K562 (cell line): ENCODE measurements around the gene RFWD3. TPM values are rescaled to one million over a fixed set of nuclear protein-coding genes. Genes with fewer than 3 reads are reported as not detected.
A peak's percentile ranks its signal among the peaks of the same experiment; 100 is the strongest.

ENCODE experiments used
- ETV5 ChIP-seq: sonication (generic); formaldehyde crosslinking; IDR thresholded peaks from 2 replicates; pipeline ENCODE4 v1.4.0; 2020; ENCODE audit warnings: low read depth, mild to moderate bottlenecking, missing genetic modification reagents
- FOSL1 ChIP-seq: fragments of 200-800 bp; sonication (Bioruptor generic); conservative IDR thresholded peaks from 2 replicates; pipeline ENCODE4 v1.6.1; 2016; ENCODE audit warnings: missing genetic modification characterization, missing compliant biosample characterization
- FOXJ3 ChIP-seq: sonication (generic); formaldehyde crosslinking; IDR thresholded peaks from 2 replicates; pipeline ENCODE4 v1.4.0; 2020; ENCODE audit warnings: mild to moderate bottlenecking, missing genetic modification reagents
- GTF2A2 ChIP-seq: IDR thresholded peaks from 2 replicates; pipeline ENCODE4 v1.6.1; 2016; ENCODE audit warnings: mild to moderate bottlenecking, missing genetic modification characterization, missing compliant biosample characterization
- KAT7 ChIP-seq: sonication (generic); formaldehyde crosslinking; IDR thresholded peaks from 2 replicates; pipeline ENCODE4 v1.8.0; 2022; ENCODE audit warnings: missing genetic modification reagents, mild to moderate bottlenecking, borderline replicate concordance
- KLF1 ChIP-seq: fragments of 450-650 bp; IDR thresholded peaks from 2 replicates; pipeline ENCODE4 v1.6.1; 2016; ENCODE audit warnings: missing genetic modification characterization, missing compliant biosample characterization
- MEIS2 ChIP-seq: fragments of 450-650 bp; IDR thresholded peaks from 2 replicates; pipeline ENCODE4 v1.6.1; 2014; ENCODE audit warnings: mild to moderate bottlenecking; ENCODE audit not compliant: partially characterized antibody
- RUNX1 ChIP-seq: sonication (generic); IDR thresholded peaks from 2 replicates; pipeline ENCODE4 v1.6.1; 2016; ENCODE audit warnings: antibody characterized with exemption, low read depth
- ZC3H4 ChIP-seq: sonication (generic); formaldehyde crosslinking; IDR thresholded peaks from 2 replicates; pipeline ENCODE4 v1.9.0; 2021; ENCODE audit warnings: missing genetic modification reagents, borderline replicate concordance
- ZNF124 ChIP-seq: sonication (generic); formaldehyde crosslinking; IDR thresholded peaks from 2 replicates; pipeline ENCODE4 v1.8.1; 2022; ENCODE audit warnings: missing genetic modification reagents
- ZNF133 ChIP-seq: fragments of 250-450 bp; sonication (Bioruptor Pico); IDR thresholded peaks from 2 replicates; pipeline ENCODE4 v1.4.0; 2020; ENCODE audit warnings: mild to moderate bottlenecking
- polyA plus RNA-seq, 8 experiments: library from polyadenylated mRNA; depleted of rRNA in 4 of 8; stranded (reverse) in 5 of 8; unstranded in 3 of 8; fragments of >200 nt; fragmentation: Nextera tagmentation in 2 of 8; fragmentation: Illumina TruSeq in 1 of 8; extraction: Ambion mirVana in 2 of 8; extraction: Trizol in 1 of 8; gene quantifications; 2 replicates each; pipeline versions ENCODE4 v1.2.1 to v1.2.3, GENCODE V29; 2011 to 2014; ENCODE audit warnings: inconsistent platforms in 1 of 8, missing spikeins in 1 of 8
- total RNA-seq, 7 experiments: library from RNA; depleted of rRNA in 6 of 7; stranded (reverse); fragments of >200 nt in 6 of 7; fragmentation: Illumina TruSeq in 2 of 7; extraction: Trizol in 2 of 7; gene quantifications; 2 replicates each; pipeline versions ENCODE4 v1.2.1 to v1.2.3, GENCODE V29; 2011 to 2021; ENCODE audit warnings: low replicate concordance in 1 of 7
- TF ChIP-seq, protein P1 (sequence below): fragments of 450-650 bp; formaldehyde crosslinking; IDR thresholded peaks from 2 replicates; pipeline ENCODE4 v1.4.0; 2020; ENCODE audit warnings: mild to moderate bottlenecking, moderate library complexity
- TF ChIP-seq, protein P2 (sequence below): fragments of 450-650 bp; IDR thresholded peaks from 2 replicates; pipeline ENCODE4 v1.6.1; 2018; ENCODE audit warnings: mild to moderate bottlenecking, low read depth; ENCODE audit not compliant: partially characterized antibody
- TF ChIP-seq, protein P3 (sequence below): fragments of 450-650 bp; formaldehyde crosslinking; IDR thresholded peaks from 2 replicates; pipeline ENCODE4 v1.4.0; 2020; ENCODE audit warnings: mild to moderate bottlenecking
- TF ChIP-seq, protein P4 (sequence below): fragments of 250-450 bp; sonication (Bioruptor Pico); IDR thresholded peaks from 2 replicates; pipeline ENCODE4 v1.4.0; 2020; ENCODE audit warnings: mild to moderate bottlenecking, moderate library complexity, borderline replicate concordance
- TF ChIP-seq, protein P5 (sequence below), 2 experiments: fragments of 450-650 bp in 1 of 2; sonication (generic) in 1 of 2; formaldehyde crosslinking; conservative IDR thresholded peaks; 2 replicates each; pipeline versions ENCODE4 v1.4.0 to v1.8.1; 2020 to 2022; ENCODE audit warnings: mild to moderate bottlenecking in 1 of 2, missing genetic modification reagents in 1 of 2
- TF ChIP-seq, protein P6 (sequence below): sonication (generic); formaldehyde crosslinking; IDR thresholded peaks from 2 replicates; pipeline ENCODE4 v1.8.0; 2022; ENCODE audit warnings: mild to moderate bottlenecking, missing genetic modification reagents, borderline replicate concordance

RFWD3 gene
- total and polyA plus RNA-seq, 9 of the 15 experiments (the other 6 are each of a cell fraction or from before 2014, with no cell fraction given), result 20.8 to 121 (median 79.0) TPM

DNA sequence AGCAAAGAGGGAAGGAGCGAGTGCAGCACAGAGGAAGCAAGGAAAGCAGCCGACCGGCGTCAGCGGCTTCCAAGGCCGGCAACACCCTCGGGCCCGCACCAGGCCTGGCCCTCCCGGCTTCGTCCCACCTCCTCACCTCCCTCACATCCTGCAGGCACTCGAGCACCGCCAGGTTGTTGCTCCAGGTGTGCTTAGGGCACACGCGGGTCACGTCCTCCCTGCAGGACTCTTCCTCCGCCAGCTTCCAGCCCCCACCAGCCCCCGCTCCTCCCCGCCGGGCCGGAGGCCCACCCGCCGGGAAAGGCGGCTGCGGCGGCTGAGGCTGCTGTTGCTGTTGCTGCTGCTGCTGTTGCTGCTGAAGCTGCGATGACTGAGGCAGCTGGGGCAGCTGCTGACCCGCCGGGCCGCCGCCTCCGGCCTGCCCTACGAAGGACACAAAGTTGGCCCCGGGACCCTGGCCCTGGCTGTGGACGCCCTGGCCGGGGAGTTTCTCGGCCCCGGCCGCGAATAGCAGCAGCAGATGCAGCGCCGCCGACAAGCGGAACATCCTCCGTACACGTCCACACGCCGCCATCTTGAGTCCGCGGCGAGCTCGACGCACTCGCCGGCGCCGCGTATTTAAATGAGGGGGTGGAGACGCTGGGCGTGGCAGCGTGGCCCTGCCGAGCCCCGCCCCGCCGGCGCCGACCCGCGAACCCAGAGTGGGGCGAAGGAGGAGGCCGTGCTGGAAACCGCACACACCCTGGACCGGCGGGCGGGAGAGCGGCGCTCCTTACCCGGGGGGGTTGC, 60.0 kb downstream of the RFWD3 start, which contains the start of gene GLG1 (continued):
- TF ChIP-seq, protein P1, sequence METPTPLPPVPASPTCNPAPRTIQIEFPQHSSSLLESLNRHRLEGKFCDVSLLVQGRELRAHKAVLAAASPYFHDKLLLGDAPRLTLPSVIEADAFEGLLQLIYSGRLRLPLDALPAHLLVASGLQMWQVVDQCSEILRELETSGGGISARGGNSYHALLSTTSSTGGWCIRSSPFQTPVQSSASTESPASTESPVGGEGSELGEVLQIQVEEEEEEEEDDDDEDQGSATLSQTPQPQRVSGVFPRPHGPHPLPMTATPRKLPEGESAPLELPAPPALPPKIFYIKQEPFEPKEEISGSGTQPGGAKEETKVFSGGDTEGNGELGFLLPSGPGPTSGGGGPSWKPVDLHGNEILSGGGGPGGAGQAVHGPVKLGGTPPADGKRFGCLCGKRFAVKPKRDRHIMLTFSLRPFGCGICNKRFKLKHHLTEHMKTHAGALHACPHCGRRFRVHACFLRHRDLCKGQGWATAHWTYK (CRISPR knock-in tag), result no peak
- TF ChIP-seq RUNX1 (no peak), GTF2A2 (tag) (peak; percentile 70; the same call in 1 of the 2 replicates), FOXJ3 (CRISPR knock-in tag) (no peak), ETV5 (CRISPR knock-in tag) (no peak), MEIS2 (peak; percentile 8), KAT7 (CRISPR knock-in tag) (peak; percentile 94), FOSL1 (tag) (peak; percentile 26; the same call in 1 of the 2 replicates), ZC3H4 (CRISPR knock-in tag) (no peak), KLF1 (tag) (peak; percentile 48; the same call in 1 of the 2 replicates), ZNF124 (CRISPR knock-in tag) (no peak), ZNF133 (no peak)
- TF ChIP-seq, protein P2, sequence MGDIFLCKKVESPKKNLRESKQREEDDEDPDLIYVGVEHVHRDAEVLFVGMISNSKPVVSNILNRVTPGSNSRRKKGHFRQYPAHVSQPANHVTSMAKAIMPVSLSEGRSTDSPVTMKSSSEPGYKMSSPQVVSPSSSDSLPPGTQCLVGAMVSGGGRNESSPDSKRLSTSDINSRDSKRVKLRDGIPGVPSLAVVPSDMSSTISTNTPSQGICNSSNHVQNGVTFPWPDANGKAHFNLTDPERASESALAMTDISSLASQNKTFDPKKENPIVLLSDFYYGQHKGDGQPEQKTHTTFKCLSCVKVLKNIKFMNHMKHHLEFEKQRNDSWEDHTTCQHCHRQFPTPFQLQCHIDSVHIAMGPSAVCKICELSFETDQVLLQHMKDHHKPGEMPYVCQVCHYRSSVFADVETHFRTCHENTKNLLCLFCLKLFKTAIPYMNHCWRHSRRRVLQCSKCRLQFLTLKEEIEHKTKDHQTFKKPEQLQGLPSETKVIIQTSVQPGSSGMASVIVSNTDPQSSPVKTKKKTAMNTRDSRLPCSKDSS, result no peak
- TF ChIP-seq, protein P3, sequence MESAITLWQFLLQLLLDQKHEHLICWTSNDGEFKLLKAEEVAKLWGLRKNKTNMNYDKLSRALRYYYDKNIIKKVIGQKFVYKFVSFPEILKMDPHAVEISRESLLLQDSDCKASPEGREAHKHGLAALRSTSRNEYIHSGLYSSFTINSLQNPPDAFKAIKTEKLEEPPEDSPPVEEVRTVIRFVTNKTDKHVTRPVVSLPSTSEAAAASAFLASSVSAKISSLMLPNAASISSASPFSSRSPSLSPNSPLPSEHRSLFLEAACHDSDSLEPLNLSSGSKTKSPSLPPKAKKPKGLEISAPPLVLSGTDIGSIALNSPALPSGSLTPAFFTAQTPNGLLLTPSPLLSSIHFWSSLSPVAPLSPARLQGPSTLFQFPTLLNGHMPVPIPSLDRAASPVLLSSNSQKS (CRISPR knock-in tag), result no peak
- TF ChIP-seq, protein P4, sequence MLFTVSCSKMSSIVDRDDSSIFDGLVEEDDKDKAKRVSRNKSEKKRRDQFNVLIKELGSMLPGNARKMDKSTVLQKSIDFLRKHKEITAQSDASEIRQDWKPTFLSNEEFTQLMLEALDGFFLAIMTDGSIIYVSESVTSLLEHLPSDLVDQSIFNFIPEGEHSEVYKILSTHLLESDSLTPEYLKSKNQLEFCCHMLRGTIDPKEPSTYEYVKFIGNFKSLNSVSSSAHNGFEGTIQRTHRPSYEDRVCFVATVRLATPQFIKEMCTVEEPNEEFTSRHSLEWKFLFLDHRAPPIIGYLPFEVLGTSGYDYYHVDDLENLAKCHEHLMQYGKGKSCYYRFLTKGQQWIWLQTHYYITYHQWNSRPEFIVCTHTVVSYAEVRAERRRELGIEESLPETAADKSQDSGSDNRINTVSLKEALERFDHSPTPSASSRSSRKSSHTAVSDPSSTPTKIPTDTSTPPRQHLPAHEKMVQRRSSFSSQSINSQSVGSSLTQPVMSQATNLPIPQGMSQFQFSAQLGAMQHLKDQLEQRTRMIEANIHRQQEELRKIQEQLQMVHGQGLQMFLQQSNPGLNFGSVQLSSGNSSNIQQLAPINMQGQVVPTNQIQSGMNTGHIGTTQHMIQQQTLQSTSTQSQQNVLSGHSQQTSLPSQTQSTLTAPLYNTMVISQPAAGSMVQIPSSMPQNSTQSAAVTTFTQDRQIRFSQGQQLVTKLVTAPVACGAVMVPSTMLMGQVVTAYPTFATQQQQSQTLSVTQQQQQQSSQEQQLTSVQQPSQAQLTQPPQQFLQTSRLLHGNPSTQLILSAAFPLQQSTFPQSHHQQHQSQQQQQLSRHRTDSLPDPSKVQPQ, result no peak
- TF ChIP-seq, protein P5, sequence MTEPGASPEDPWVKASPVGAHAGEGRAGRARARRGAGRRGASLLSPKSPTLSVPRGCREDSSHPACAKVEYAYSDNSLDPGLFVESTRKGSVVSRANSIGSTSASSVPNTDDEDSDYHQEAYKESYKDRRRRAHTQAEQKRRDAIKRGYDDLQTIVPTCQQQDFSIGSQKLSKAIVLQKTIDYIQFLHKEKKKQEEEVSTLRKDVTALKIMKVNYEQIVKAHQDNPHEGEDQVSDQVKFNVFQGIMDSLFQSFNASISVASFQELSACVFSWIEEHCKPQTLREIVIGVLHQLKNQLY (CRISPR knock-in tag; conservative IDR thresholded peaks at IDR 0.05), result no peak
- TF ChIP-seq, protein P6, sequence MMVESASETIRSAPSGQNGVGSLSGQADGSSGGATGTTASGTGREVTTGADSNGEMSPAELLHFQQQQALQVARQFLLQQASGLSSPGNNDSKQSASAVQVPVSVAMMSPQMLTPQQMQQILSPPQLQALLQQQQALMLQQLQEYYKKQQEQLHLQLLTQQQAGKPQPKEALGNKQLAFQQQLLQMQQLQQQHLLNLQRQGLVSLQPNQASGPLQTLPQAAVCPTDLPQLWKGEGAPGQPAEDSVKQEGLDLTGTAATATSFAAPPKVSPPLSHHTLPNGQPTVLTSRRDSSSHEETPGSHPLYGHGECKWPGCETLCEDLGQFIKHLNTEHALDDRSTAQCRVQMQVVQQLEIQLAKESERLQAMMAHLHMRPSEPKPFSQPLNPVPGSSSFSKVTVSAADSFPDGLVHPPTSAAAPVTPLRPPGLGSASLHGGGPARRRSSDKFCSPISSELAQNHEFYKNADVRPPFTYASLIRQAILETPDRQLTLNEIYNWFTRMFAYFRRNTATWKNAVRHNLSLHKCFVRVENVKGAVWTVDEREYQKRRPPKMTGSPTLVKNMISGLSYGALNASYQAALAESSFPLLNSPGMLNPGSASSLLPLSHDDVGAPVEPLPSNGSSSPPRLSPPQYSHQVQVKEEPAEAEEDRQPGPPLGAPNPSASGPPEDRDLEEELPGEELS (CRISPR knock-in tag), result no peak
